Transverse colon (tissue), 4 donors: ENCODE measurements around the gene TFB2M.

Source experiments
- EP300 ChIP-seq: sonication (generic); formaldehyde crosslinking; IDR thresholded peaks from one replicate; pipeline ENCODE4 v1.6.1; 2017; ENCODE audit warnings: antibody characterized with exemption, low read depth
- POLR2A ChIP-seq: fragments of 450-650 bp; IDR thresholded peaks from one replicate; pipeline ENCODE4 v1.6.1; 2016; ENCODE audit warnings: antibody characterized with exemption, mild to moderate bottlenecking, moderate library complexity
- POLR2AphosphoS5 ChIP-seq, 3 donors: sonication (generic); formaldehyde crosslinking; IDR thresholded peaks; one replicate each; pipeline ENCODE4 v1.6.1; 2016; ENCODE audit warnings: antibody characterized with exemption in 3 of 3
- TF ChIP-seq, protein P1 (sequence below), 5 experiments: fragments of 200-600 bp in 3 of 5; fragments of 450-650 bp in 2 of 5; sonication (generic) in 3 of 5; IDR thresholded peaks; 1 replicate in 2 of 5; 2 replicates in 3 of 5; pipeline ENCODE4 v1.5.1; 2016 to 2017; ENCODE audit warnings: antibody characterized with exemption in 5 of 5, inconsistent platforms in 3 of 5, mild to moderate bottlenecking in 2 of 5, moderate library complexity in 1 of 5

- TF ChIP-seq EP300 (no peak), POLR2A (peak; percentile 65), POLR2AphosphoS5 (IDR thresholded peaks at IDR 0.05) (peak; percentile 28 to 47 (median 45))
- TF ChIP-seq, protein P1, sequence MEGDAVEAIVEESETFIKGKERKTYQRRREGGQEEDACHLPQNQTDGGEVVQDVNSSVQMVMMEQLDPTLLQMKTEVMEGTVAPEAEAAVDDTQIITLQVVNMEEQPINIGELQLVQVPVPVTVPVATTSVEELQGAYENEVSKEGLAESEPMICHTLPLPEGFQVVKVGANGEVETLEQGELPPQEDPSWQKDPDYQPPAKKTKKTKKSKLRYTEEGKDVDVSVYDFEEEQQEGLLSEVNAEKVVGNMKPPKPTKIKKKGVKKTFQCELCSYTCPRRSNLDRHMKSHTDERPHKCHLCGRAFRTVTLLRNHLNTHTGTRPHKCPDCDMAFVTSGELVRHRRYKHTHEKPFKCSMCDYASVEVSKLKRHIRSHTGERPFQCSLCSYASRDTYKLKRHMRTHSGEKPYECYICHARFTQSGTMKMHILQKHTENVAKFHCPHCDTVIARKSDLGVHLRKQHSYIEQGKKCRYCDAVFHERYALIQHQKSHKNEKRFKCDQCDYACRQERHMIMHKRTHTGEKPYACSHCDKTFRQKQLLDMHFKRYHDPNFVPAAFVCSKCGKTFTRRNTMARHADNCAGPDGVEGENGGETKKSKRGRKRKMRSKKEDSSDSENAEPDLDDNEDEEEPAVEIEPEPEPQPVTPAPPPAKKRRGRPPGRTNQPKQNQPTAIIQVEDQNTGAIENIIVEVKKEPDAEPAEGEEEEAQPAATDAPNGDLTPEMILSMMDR (IDR thresholded peaks at IDR 0.05) = no peak
These were observed 28.2 kb downstream of the TFB2M start for GRCh38 chr1:246537887-246538286.
